ENCODE measurements around the gene STXBP2. TPM values are rescaled to one million over a fixed set of nuclear protein-coding genes. Genes with fewer than 3 reads are reported as not detected.
A peak's percentile ranks its signal among the peaks of the same experiment; 100 is the strongest.

STXBP2 gene
- total RNA-seq, 3 donors from 2014 or later (not counting 1 experiment from before 2014, with no cell fraction given) = 366 to 409 (median 384) TPM

DNA sequence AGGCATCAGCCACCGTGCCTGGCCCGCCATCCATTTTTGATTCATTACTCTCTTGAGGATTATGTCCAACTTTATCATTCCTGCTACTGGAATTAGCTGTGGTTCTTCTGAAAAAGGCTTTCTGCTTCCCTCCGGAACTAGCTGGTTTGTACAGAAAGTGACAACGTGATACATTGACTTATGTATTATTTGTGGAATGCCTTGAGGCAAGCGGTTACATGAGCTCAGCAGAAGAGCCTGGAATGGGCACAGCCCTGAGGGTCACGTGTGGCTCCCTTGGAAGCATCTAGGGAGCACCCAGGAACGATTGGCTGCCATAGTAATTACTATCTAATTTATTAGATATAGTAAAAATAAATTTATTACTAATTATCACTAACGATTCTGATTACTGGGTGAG is 17.5 kb downstream of the STXBP2 start:
- no peaks in the 10 kb centered on the region for H3K9me3 ChIP-seq (ENCODE audit: control insufficient read depth, insufficient read depth, low read length)
- intact Hi-C loops (cut with micrococcal nuclease) = no loop called here
- DNase-seq (no peak), ATAC-seq (no peak)
- TF ChIP-seq, protein P1, sequence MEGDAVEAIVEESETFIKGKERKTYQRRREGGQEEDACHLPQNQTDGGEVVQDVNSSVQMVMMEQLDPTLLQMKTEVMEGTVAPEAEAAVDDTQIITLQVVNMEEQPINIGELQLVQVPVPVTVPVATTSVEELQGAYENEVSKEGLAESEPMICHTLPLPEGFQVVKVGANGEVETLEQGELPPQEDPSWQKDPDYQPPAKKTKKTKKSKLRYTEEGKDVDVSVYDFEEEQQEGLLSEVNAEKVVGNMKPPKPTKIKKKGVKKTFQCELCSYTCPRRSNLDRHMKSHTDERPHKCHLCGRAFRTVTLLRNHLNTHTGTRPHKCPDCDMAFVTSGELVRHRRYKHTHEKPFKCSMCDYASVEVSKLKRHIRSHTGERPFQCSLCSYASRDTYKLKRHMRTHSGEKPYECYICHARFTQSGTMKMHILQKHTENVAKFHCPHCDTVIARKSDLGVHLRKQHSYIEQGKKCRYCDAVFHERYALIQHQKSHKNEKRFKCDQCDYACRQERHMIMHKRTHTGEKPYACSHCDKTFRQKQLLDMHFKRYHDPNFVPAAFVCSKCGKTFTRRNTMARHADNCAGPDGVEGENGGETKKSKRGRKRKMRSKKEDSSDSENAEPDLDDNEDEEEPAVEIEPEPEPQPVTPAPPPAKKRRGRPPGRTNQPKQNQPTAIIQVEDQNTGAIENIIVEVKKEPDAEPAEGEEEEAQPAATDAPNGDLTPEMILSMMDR (IDR thresholded peaks at IDR 0.05) = no peak
- Mint-ChIP-seq H3K4me1 (peaks cover 5 to 10% of the 10 kb centered on the region in 2 donors), H3K9me3 (no peaks in the 10 kb centered on the region), H3K4me3 (no peak overlapping the region), H3K27ac (no peak overlapping the region), H3K27me3 (ENCODE audit: low read depth in 2 of 2) (no peaks in the 10 kb centered on the region), H3K36me3 (no peaks in the 10 kb centered on the region)
- H3K4me1 ChIP-seq (ENCODE audit: control insufficient read depth, insufficient read depth, low read length) = peaks cover 25% of the 10 kb centered on the region
- H3K27ac ChIP-seq (ENCODE audit: low read length) = no peak overlapping the region
- no peaks in the 10 kb centered on the region for H3K27me3 ChIP-seq (ENCODE audit: control insufficient read depth, insufficient read depth, low read length)
- 89% methylated on average over 6 of the region's 8 CpGs for WGBS (ENCODE audit: insufficient coverage)
- H3K4me3 ChIP-seq (ENCODE audit: low read length) = no peak overlapping the region
- H3K36me3 ChIP-seq (ENCODE audit: control insufficient read depth, insufficient read depth, low read length) = no peaks in the 10 kb centered on the region

DNA sequence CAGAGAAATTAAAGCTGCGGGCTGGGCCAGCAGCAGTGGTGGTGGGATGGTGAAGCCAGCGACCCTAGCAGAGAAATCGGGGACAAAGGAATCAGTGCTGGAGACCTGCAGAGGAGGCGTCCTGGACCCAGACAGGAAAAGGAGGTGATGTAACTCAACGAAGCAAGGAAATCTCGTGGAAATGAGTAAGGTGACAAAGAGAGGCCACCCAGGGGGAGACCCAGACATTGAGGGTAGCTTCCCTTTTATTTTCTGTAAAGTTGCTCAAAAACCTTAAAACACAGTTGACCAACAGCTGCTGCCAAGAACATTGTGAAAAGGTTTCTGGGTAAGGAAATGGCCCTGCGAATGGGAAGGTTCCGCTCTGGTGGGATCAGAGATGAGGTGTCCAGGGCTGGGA is 18.7 kb downstream of the STXBP2 start:
- Mint-ChIP-seq H3K36me3 (no peaks in the 10 kb centered on the region), H3K4me1 (peaks cover 5 to 10% of the 10 kb centered on the region in 2 donors), H3K27me3 (ENCODE audit: low read depth in 2 of 2) (no peaks in the 10 kb centered on the region), H3K27ac (peak overlapping the region in 1 of 2 donors; percentile 72), H3K4me3 (no peak overlapping the region), H3K9me3 (no peaks in the 10 kb centered on the region)
- H3K4me3 ChIP-seq (ENCODE audit: low read length) = no peak overlapping the region
- intact Hi-C loops (cut with micrococcal nuclease) = no loop called here
- peaks cover 25% of the 10 kb centered on the region for H3K4me1 ChIP-seq (ENCODE audit: control insufficient read depth, insufficient read depth, low read length)
- H3K27me3 ChIP-seq (ENCODE audit: control insufficient read depth, insufficient read depth, low read length) = no peaks in the 10 kb centered on the region
- TF ChIP-seq, protein P1 (IDR thresholded peaks at IDR 0.05) = no peak
- DNase-seq (no peak), ATAC-seq (no peak)
- 68% methylated on average over 8 of the region's 8 CpGs for WGBS (ENCODE audit: insufficient coverage)
- H3K9me3 ChIP-seq (ENCODE audit: control insufficient read depth, insufficient read depth, low read length) = no peaks in the 10 kb centered on the region
- H3K27ac ChIP-seq (ENCODE audit: low read length) = no peak overlapping the region
- H3K36me3 ChIP-seq (ENCODE audit: control insufficient read depth, insufficient read depth, low read length) = no peaks in the 10 kb centered on the region

DNA sequence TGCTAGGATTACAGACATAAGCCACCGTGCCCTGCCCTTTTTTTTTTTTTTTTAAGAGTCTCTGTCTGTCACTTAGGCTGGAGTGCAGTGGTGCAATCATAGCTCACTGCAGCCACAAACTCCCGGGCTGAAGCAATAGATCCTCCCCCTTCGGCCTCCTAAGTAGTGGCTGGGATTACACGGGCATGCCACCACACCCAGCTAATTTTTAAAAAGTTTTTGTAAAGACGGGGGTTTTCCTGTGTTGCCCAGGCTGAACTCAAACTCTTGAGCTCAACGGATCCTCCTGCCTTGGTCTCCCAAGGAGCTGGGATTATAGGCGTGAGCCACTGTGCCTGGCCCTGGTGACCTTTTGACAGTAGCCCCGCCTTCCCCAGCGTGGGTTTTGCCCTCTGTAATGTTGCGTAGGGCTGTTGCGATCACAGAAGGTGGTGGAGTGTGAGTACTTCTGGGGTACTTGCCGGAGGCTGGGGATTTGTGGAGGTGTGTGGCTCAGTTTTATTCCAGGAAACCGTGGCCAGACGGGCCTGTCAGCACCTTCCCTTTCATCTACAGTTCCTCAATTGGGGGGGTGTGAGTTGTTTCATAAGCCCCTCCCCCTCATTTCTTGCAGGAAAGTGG is 20.3 kb downstream of the STXBP2 start:
- Mint-ChIP-seq H3K27me3 (ENCODE audit: low read depth in 2 of 2) (no peaks in the 10 kb centered on the region), H3K36me3 (no peaks in the 10 kb centered on the region), H3K9me3 (no peaks in the 10 kb centered on the region), H3K4me1 (peaks cover 3 to 8% of the 10 kb centered on the region in 2 donors), H3K4me3 (no peak overlapping the region), H3K27ac (no peak overlapping the region)
- Histone ChIP-seq H3K36me3 (ENCODE audit: control insufficient read depth, insufficient read depth, low read length) (no peaks in the 10 kb centered on the region), H3K27ac (ENCODE audit: low read length) (peak overlapping the region; percentile 34), H3K4me1 (ENCODE audit: control insufficient read depth, insufficient read depth, low read length) (peaks cover 19% of the 10 kb centered on the region), H3K27me3 (ENCODE audit: control insufficient read depth, insufficient read depth, low read length) (no peaks in the 10 kb centered on the region), H3K9me3 (ENCODE audit: control insufficient read depth, insufficient read depth, low read length) (no peaks in the 10 kb centered on the region), H3K4me3 (ENCODE audit: low read length) (no peak overlapping the region)
- TF ChIP-seq, protein P1 (IDR thresholded peaks at IDR 0.05) = no peak
- DNase-seq (peak in 1 of 2 donors; percentile 41), ATAC-seq (peak; percentile 44 to 51 (median 49))
- WGBS (ENCODE audit: insufficient coverage) = 46% methylated on average over 12 of the region's 14 CpGs
- intact Hi-C loops (cut with micrococcal nuclease) = no loop called here

DNA sequence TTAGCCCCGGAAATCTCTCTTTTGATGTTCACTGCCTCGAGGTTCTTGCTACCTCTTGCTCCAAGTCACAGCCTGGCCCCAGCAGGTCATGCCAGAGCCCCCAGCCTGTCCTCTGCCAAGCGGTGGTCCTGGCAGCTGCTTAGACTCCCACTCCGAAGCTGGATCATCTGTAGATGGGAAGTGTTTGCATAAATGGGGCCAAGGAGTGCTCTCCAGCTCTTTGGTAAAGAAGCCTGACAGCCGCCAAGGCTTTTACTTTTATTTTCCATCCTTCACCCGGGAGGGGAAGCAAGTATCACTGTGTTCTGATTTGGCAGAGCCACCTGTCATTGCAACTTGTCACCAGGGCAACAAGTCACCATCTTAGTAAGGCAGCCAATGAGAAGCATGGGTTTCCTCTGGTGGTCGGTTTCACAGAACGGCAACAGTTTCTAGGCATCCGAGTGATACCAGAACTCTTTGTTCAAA is 21.3 kb downstream of the STXBP2 start:
- DNase-seq (peak in 1 of 2 donors; percentile 75), ATAC-seq (peak in 2 of 3 donors; percentile 42 to 54)
- Mint-ChIP-seq H3K4me3 (no peak overlapping the region), H3K36me3 (no peaks in the 10 kb centered on the region), H3K9me3 (no peaks in the 10 kb centered on the region), H3K27me3 (ENCODE audit: low read depth in 2 of 2) (no peaks in the 10 kb centered on the region), H3K27ac (no peak overlapping the region), H3K4me1 (no peaks in the 10 kb centered on the region)
- H3K27ac ChIP-seq (ENCODE audit: low read length) = peak overlapping the region; percentile 24
- intact Hi-C loops (cut with micrococcal nuclease) = no loop called here
- 29% methylated on average over 9 of the region's 9 CpGs for WGBS (ENCODE audit: insufficient coverage)
- no peaks in the 10 kb centered on the region for H3K27me3 ChIP-seq (ENCODE audit: control insufficient read depth, insufficient read depth, low read length)
- TF ChIP-seq, protein P1 (IDR thresholded peaks at IDR 0.05) = no peak
- H3K9me3 ChIP-seq (ENCODE audit: control insufficient read depth, insufficient read depth, low read length) = no peaks in the 10 kb centered on the region
- H3K4me3 ChIP-seq (ENCODE audit: low read length) = no peak overlapping the region
- no peaks in the 10 kb centered on the region for H3K36me3 ChIP-seq (ENCODE audit: control insufficient read depth, insufficient read depth, low read length)
- peaks cover 15% of the 10 kb centered on the region for H3K4me1 ChIP-seq (ENCODE audit: control insufficient read depth, insufficient read depth, low read length)
